ENCODE results near the gene SDR39U1. TPM values are rescaled to one million over a fixed set of nuclear protein-coding genes. Genes with fewer than 3 reads are reported as not detected.

Gene SDR39U1
- total and polyA plus RNA-seq, 7 donors, result 55.7 to 110 (median 63.6) TPM

GRCh38 chr14:24465368-24465767 lies 22.8 kb upstream of the SDR39U1 start:
- WGBS, 3 donors, result 95 to 99% (median 99%) methylated on average over 3 of the region's 3 CpGs
- Histone ChIP-seq H3K27ac (no peak overlapping the region), H3K4me1 (no peaks in the 10 kb centered on the region), H3K9me3 (no peaks in the 10 kb centered on the region), H3K36me3 (ENCODE audit: insufficient read depth in 1 of 2, low read depth in 1 of 2) (no peaks in the 10 kb centered on the region), H3K27me3 (ENCODE audit: insufficient read depth in 3 of 3, low read length in 2 of 3) (no peaks in the 10 kb centered on the region), H3K4me3 (no peak overlapping the region)
- DNase-seq (no peak), ATAC-seq (no peak)
- no peak for TF ChIP-seq CTCF (IDR thresholded peaks at IDR 0.05)
- intact Hi-C loops (cut with DNase I), result no loop called here

- Histone ChIP-seq H3K4me3 (no peak overlapping the region), H3K9me3 (no peaks in the 10 kb centered on the region), H3K27ac (no peak overlapping the region), H3K4me1 (no peaks in the 10 kb centered on the region), H3K27me3 (ENCODE audit: insufficient read depth in 3 of 3, low read length in 2 of 3) (no peaks in the 10 kb centered on the region), H3K36me3 (ENCODE audit: insufficient read depth in 1 of 2, low read depth in 1 of 2) (no peaks in the 10 kb centered on the region)
- DNase-seq, result no peak
- TF ChIP-seq CTCF (IDR thresholded peaks at IDR 0.05), result no peak
- no peak for ATAC-seq
- intact Hi-C loops (cut with DNase I), result no loop called here
- WGBS, 3 donors, result 39 to 56% (median 41%) methylated on average over 4 of the region's 4 CpGs
These were observed 21.6 kb upstream of the SDR39U1 start for GRCh38 chr14:24463884-24464785.

- no peak for DNase-seq
- TF ChIP-seq CTCF (IDR thresholded peaks at IDR 0.05), result no peak
- intact Hi-C loops (cut with DNase I), result no loop called here
- ATAC-seq, result no peak
- Histone ChIP-seq H3K9me3 (no peaks in the 10 kb centered on the region), H3K36me3 (ENCODE audit: insufficient read depth in 1 of 2, low read depth in 1 of 2) (no peaks in the 10 kb centered on the region), H3K27ac (no peak overlapping the region), H3K27me3 (ENCODE audit: insufficient read depth in 3 of 3, low read length in 2 of 3) (no peaks in the 10 kb centered on the region), H3K4me3 (no peak overlapping the region), H3K4me1 (no peaks in the 10 kb centered on the region)
- WGBS, 3 donors, result 30 to 79% (median 36%) methylated on average over 3 to 5 of the region's 5 CpGs
These were observed 20.7 kb upstream of the SDR39U1 start for GRCh38 chr14:24463017-24463883.

GRCh38 chr14:24461336-24461735 lies 18.8 kb upstream of the SDR39U1 start:
- Histone ChIP-seq H3K9me3 (peaks cover 5% of the 10 kb centered on the region), H3K4me3 (no peak overlapping the region), H3K4me1 (no peaks in the 10 kb centered on the region), H3K27me3 (ENCODE audit: insufficient read depth in 3 of 3, low read length in 2 of 3) (peaks cover 0 to 1% (median 0%) of the 10 kb centered on the region in 3 donors), H3K27ac (no peak overlapping the region), H3K36me3 (ENCODE audit: insufficient read depth in 1 of 2, low read depth in 1 of 2) (no peaks in the 10 kb centered on the region)
- DNase-seq (no peak), ATAC-seq (no peak)
- TF ChIP-seq CTCF (IDR thresholded peaks at IDR 0.05), result no peak
- intact Hi-C loops (cut with DNase I), result no loop called here

Data from psoas muscle (tissue), 8 donors.